ENCODE measurements around the gene G6PC2.

- TF ChIP-seq CTCF (IDR thresholded peaks at IDR 0.05) (peak in 5 of 7 experiments; percentile 16 to 46 (median 18)), POLR2A (IDR thresholded peaks at IDR 0.05) (no peak)
These were observed 47.6 kb downstream of the G6PC2 start for GRCh38 chr2:168948621-168949212.
